Measurements from ENCODE around the gene MYH2. TPM values are rescaled to one million over a fixed set of nuclear protein-coding genes. Genes with fewer than 3 reads are reported as not detected.

MYH2 gene
- total and polyA plus RNA-seq, 2 experiments from 2014 or later = 0.59 to 0.65 TPM

DNA sequence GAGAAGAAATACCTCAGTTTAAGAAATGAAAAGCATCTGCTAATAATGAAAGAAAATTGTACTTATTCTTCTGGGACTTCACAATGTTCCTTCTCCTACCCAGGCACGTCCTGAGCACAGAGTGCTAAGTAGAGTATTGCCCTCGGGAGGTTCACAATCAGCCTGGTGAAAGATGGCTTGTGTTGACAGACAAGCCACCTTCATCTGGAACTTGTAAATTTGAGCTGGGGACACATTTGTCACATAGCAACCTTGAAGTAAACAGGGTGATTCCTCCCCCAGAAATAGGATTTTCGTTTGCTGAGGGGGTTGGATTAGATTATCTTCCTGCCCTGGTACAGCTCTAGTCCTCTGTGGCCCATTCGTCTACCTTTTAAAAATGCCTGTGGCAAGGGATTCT lies 34.4 kb upstream of the MYH2 start:
- no peaks in the 10 kb centered on the region for H3K4me1 ChIP-seq (ENCODE audit: insufficient read depth)
- no peaks in the 10 kb centered on the region for H3K36me3 ChIP-seq (ENCODE audit: low read depth)
- no peak overlapping the region for H3K9ac ChIP-seq
- TF ChIP-seq EZH2phosphoT487 (IDR thresholded peaks at IDR 0.05; ENCODE audit: insufficient read depth, low read depth) (no peak), EZH2 (IDR thresholded peaks at IDR 0.05; ENCODE audit: insufficient read depth, poor library complexity, severe bottlenecking) (no peak)
- H3K4me3 ChIP-seq = no peak overlapping the region
- H3K9me2 ChIP-seq (ENCODE audit: insufficient read depth) = no peaks in the 10 kb centered on the region
- H3K9me3 ChIP-seq (ENCODE audit: low read depth) = no peaks in the 10 kb centered on the region
- H3K79me2 ChIP-seq (ENCODE audit: insufficient read depth) = no peaks in the 10 kb centered on the region
- H3K4me2 ChIP-seq (ENCODE audit: unreplicated experiment) = no peak overlapping the region
- peaks cover 10% of the 10 kb centered on the region; the same call in 1 of the 2 replicates for H3K27me3 ChIP-seq (replicated peaks; ENCODE audit: insufficient read depth)
- H3F3A ChIP-seq (ENCODE audit: insufficient read depth) = no peaks in the 10 kb centered on the region
- H4K20me1 ChIP-seq (ENCODE audit: insufficient read depth) = no peaks in the 10 kb centered on the region
- H3K27ac ChIP-seq = no peak overlapping the region
- no peak overlapping the region for H2AFZ ChIP-seq
- in situ Hi-C loops (cut with MboI) = no loop called here
- 5 to 9% methylated on average over 4 of the region's 4 CpGs for WGBS, 2 experiments (ENCODE audit: low coverage in 1 of 2, low lambda C conversion rate in 2 of 2, missing lambda C conversion rate in 2 of 2)
- no peak for DNase-seq

DNA sequence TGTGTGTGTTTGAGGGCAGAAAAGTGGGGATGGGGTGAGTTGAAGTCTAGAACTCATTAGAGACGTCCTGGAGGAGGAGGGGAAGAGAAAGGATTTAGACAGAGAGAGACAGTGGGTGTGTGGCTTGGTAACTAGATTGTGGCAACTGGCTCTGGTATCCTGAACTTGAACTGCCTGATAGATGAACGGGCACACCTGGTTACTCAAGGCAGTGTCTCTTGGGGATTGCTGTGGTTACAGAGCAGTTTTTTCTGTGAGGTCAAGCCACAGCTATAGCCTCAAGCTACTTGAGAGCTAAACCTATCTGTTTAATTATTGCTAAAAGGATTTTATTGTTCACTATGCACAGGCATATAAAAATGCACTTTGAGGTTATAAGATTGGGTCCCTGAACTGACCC lies 29.8 kb upstream of the MYH2 start:
- H3K36me3 ChIP-seq (ENCODE audit: low read depth) = no peaks in the 10 kb centered on the region
- H3K27ac ChIP-seq = no peak overlapping the region
- H3K4me2 ChIP-seq (ENCODE audit: unreplicated experiment) = no peak overlapping the region
- no peaks in the 10 kb centered on the region for H3K4me1 ChIP-seq (ENCODE audit: insufficient read depth)
- H3K4me3 ChIP-seq = no peak overlapping the region
- 19 to 24% methylated on average over 2 of the region's 2 CpGs for WGBS, 2 experiments (ENCODE audit: low coverage in 1 of 2, low lambda C conversion rate in 2 of 2, missing lambda C conversion rate in 2 of 2)
- DNase-seq = no peak
- H3K9ac ChIP-seq = no peak overlapping the region
- no peaks in the 10 kb centered on the region for H3F3A ChIP-seq (ENCODE audit: insufficient read depth)
- in situ Hi-C loops (cut with MboI) = no loop called here
- no peak overlapping the region for H2AFZ ChIP-seq
- no peaks in the 10 kb centered on the region for H3K9me2 ChIP-seq (ENCODE audit: insufficient read depth)
- no peak for TF ChIP-seq EZH2 (IDR thresholded peaks at IDR 0.05; ENCODE audit: insufficient read depth, poor library complexity, severe bottlenecking)
- no peak for TF ChIP-seq EZH2phosphoT487 (IDR thresholded peaks at IDR 0.05; ENCODE audit: insufficient read depth, low read depth)
- no peaks in the 10 kb centered on the region for H3K9me3 ChIP-seq (ENCODE audit: low read depth)
- no peaks in the 10 kb centered on the region for H4K20me1 ChIP-seq (ENCODE audit: insufficient read depth)
- peaks cover 5% of the 10 kb centered on the region; the same call in 1 of the 2 replicates for H3K27me3 ChIP-seq (replicated peaks; ENCODE audit: insufficient read depth)
- H3K79me2 ChIP-seq (ENCODE audit: insufficient read depth) = no peaks in the 10 kb centered on the region

DNA sequence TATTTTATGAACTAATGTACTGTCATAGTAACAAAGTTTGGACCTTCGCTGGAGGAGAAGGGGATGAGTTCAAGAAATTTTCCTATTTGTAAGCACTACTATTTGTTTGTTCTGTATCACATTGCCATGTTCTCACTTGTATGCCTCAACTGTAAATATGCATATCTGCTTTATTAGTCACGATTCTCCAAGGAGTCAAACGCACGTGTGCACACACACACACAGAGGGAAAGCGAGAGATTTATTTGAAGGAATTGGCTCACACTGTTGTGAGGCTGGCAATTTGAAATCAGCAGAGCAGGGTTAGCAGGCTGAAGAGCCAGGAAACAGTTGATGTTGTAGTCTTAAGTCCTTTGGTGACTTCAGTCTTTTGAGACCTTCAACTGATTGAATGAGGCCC lies 24.9 kb upstream of the MYH2 start:
- Histone ChIP-seq H3K27ac (no peak overlapping the region), H2AFZ (no peak overlapping the region), H3K27me3 (replicated peaks; ENCODE audit: insufficient read depth) (no peaks in the 10 kb centered on the region), H3K36me3 (ENCODE audit: low read depth) (no peaks in the 10 kb centered on the region), H3F3A (ENCODE audit: insufficient read depth) (no peaks in the 10 kb centered on the region), H3K9ac (no peak overlapping the region), H3K4me1 (ENCODE audit: insufficient read depth) (no peaks in the 10 kb centered on the region), H3K9me3 (ENCODE audit: low read depth) (no peaks in the 10 kb centered on the region), H3K4me3 (no peak overlapping the region), H3K4me2 (ENCODE audit: unreplicated experiment) (no peak overlapping the region), H3K79me2 (ENCODE audit: insufficient read depth) (no peaks in the 10 kb centered on the region), H4K20me1 (ENCODE audit: insufficient read depth) (no peaks in the 10 kb centered on the region), H3K9me2 (ENCODE audit: insufficient read depth) (no peaks in the 10 kb centered on the region)
- in situ Hi-C loops (cut with MboI) = no loop called here
- DNase-seq = no peak
- TF ChIP-seq EZH2 (IDR thresholded peaks at IDR 0.05; ENCODE audit: insufficient read depth, poor library complexity, severe bottlenecking) = no peak
- no peak for TF ChIP-seq EZH2phosphoT487 (IDR thresholded peaks at IDR 0.05; ENCODE audit: insufficient read depth, low read depth)
- WGBS, 2 experiments (ENCODE audit: low coverage in 1 of 2, low lambda C conversion rate in 2 of 2, missing lambda C conversion rate in 2 of 2) = 73 to 76% methylated on average over 5 of the region's 5 CpGs

DNA sequence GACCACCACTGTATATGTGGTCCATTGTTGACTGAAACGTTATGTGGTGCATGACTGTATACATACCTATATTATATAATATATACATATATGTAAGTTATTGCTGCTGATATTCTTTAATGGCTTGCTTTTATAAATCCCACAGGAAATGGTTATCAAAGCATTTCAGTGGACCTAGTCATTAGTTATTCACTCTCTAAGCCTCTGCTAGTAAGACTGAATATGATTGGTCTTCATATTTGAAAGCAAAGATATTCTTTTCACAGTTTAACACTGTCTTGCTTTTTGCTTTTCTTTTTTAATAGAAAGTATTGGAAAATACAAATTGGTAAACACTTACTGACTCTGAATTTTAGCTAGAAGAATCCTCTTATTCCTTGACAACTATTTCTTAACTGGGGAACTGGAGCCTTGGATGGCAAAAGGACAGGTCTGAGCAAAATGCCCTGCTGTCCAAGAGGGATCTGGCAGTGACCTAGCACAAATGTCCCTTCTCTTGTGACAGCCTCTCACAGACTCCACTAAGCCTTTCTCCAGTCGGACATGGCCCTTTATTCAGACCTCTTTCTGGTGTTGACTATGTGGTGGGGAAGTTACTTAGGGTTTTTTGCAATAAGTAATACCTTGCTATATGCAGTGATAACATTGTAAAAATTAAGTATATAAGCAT lies 14.7 kb upstream of the MYH2 start:
- H3K4me2 ChIP-seq (ENCODE audit: unreplicated experiment) = no peak overlapping the region
- 45 to 52% methylated on average over 2 of the region's 2 CpGs for WGBS, 2 experiments (ENCODE audit: low coverage in 1 of 2, low lambda C conversion rate in 2 of 2, missing lambda C conversion rate in 2 of 2)
- in situ Hi-C loops (cut with MboI) = no loop called here
- no peak overlapping the region for H3K9ac ChIP-seq
- H3K9me2 ChIP-seq (ENCODE audit: insufficient read depth) = no peaks in the 10 kb centered on the region
- H3F3A ChIP-seq (ENCODE audit: insufficient read depth) = no peaks in the 10 kb centered on the region
- no peaks in the 10 kb centered on the region for H3K36me3 ChIP-seq (ENCODE audit: low read depth)
- no peaks in the 10 kb centered on the region for H3K9me3 ChIP-seq (ENCODE audit: low read depth)
- TF ChIP-seq EZH2 (IDR thresholded peaks at IDR 0.05; ENCODE audit: insufficient read depth, poor library complexity, severe bottlenecking) = no peak
- no peak for TF ChIP-seq EZH2phosphoT487 (IDR thresholded peaks at IDR 0.05; ENCODE audit: insufficient read depth, low read depth)
- no peak overlapping the region for H3K27ac ChIP-seq
- H3K4me1 ChIP-seq (ENCODE audit: insufficient read depth) = no peaks in the 10 kb centered on the region
- no peak overlapping the region for H2AFZ ChIP-seq
- no peaks in the 10 kb centered on the region for H3K79me2 ChIP-seq (ENCODE audit: insufficient read depth)
- DNase-seq = no peak
- no peak overlapping the region for H3K4me3 ChIP-seq
- no peaks in the 10 kb centered on the region for H3K27me3 ChIP-seq (replicated peaks; ENCODE audit: insufficient read depth)
- H4K20me1 ChIP-seq (ENCODE audit: insufficient read depth) = no peaks in the 10 kb centered on the region

Measured in GM23248 (cell line).